ENCODE measurements around the gene PLA2R1. TPM values are rescaled to one million over a fixed set of nuclear protein-coding genes. Genes with fewer than 3 reads are reported as not detected.
A peak's percentile ranks its signal among the peaks of the same experiment; 100 is the strongest.

Gene PLA2R1
- total RNA-seq: not detected

DNA sequence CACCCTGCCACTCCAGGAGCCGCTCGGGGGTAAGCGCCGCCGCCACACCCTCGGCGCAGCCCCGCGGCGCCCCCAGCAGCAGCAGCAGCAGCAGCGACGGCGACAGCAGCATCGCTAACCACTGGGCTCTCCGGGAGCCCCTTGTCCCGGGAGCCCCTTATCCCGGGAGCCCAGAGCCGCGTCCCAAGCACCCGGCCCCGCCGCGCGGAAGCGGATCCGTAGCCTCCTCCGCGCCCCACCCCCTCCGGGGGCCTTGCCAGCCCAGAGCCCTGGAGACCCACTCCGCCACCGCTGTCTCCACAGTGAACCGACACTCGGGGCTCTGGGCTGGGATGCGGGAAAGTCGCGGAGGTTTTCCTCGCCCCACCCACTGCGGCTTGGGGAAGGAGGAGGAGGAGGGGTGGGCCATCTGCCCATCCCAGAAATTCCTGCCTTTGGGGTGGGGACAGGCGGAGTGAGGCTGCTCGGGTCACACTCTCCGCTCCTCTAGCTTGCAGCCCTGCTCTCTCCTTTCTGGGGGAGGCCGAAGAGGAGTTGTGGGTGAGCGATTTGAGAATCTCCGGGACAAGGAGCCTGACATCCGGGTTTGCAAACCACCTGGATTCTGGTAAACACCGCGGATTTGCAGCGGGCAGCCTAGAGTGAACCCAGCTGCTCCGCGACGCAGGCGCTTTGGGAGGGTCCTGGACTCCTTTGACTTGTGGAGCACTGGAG, at the start of gene PLA2R1:
Gene PLA2R1, minus strand, starts transcription at position 324 of the 714 bp plus-strand sequence. Its CDS starts 212 bp downstream, at position 112.
- DNase-seq: no peak

- no peak for DNase-seq
Observed at GRCh38 chr2:160110674-160111239, 48.3 kb upstream of the PLA2R1 start.

DNA sequence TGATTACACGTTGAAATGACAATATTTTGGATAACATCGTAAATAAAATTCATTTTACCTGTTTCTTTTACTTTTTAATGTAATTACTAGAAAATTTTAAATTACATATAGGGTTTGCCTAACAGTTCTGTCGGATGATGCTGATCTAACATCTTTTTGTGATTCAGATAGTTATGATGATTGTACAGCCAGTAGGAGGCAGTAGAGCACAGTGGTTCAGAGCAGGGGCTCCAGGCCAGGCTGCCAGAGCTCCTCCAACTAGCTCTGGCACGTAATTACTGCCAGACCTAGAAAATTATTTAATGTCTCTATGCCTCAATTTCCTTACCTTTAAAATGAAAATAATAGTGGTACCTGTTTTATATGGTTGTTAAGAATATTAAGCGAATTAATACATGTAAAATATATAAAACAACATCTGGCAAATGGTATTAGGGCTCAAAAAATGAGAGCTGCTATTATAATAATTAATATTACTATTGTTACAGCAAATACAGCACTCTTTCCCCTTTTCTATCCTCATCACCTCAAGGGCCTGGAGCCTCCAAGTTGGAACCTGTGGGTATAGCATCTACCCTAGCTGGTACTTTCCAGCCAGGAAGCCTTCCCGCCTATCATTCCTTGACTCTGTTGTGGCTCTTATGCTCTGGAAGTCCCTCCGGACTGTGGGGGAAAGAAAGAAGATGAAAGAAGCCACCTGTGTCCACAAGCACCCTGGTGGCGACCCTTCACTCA, 47.7 kb upstream of the PLA2R1 start:
- DNase-seq: peak; percentile 16

GRCh38 chr2:160109243-160109642, 46.8 kb upstream of the PLA2R1 start:
- DNase-seq: no peak

DNA sequence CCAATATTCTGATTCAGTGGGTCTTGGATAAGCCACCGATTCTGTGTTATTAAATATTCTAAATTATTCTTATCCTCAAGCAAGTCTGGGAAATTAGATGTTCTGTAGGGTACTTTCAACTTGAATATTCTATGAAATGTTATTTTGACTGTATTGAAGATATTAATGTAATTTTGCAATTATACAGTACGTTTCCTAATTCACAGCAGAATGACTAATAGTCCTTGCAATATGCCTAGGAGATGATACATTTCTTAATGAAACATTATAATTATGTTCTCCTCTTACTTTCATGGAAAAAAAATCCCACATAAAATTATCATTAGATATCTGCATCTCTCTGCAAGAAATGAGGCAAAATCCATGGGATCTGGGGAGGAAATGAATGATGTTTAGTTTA, 46.2 kb upstream of the PLA2R1 start:
- no peak for DNase-seq

DNA sequence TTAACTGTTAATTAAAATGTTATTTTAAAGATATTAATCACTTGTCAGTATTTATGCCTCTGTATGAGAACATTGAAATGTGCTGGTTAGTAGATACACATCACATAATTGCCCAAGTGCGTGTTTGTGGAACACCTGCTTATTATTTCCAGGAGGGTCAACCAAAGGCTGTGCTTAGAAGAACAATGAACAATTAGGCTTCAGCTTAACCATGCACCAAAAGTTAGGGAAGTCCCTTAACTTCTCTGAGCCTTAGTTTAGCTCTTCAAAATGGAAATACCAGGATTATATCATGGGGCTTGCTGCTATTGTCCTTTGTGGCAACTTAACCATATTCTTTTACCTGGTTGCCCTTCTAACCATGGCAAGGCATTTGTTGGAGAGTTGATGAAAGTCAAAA, 43.0 kb upstream of the PLA2R1 start:
- no peak for DNase-seq

DNA sequence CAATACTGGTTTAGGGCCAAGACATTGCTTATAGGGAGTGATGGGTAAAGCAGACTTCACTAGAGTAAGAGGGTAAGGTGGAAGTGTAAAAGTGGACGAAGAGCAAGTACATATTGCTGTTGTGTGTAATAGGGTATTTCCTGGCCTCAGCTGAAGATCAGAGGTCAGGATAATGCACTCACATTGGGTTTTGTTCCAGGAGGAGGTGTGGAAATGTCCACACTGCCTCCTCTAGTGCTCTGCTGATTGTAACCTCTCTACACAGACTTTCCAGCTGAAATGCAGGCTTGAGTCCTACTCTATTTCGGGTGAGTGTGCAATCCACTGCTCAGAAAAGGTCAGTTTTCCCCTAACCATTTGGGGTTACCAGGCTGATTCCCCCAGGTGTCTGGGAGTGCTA, 41.7 kb upstream of the PLA2R1 start:
- no peak for DNase-seq

GRCh38 chr2:160097326-160097725, 34.9 kb upstream of the PLA2R1 start:
- DNase-seq: no peak

GRCh38 chr2:160096409-160096808, 34.0 kb upstream of the PLA2R1 start:
- no peak for DNase-seq

- no peak for DNase-seq
Observed at GRCh38 chr2:160092445-160092844, 30.0 kb upstream of the PLA2R1 start.

DNA sequence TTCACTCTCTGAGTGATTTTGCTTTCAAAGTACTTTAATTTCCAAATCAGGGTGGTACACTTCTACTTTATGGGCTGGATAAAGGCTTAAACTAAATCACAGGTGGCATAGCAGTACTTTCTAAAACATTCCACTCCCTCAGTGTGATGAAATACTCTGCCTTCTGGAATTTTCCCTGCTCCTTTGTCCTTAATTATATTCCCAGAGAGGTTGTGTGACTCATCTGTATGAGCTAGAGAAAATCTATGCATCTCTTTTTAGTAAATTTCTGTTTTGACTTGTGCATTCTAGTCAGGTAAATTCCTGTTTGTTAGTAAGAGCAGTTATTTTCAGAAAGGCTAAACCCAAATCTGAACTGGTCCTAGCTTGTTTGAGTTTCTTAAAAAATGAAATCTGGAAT, 29.0 kb upstream of the PLA2R1 start:
- no peak for DNase-seq

GRCh38 chr2:160087854-160088745, 25.7 kb upstream of the PLA2R1 start:
- no peak for DNase-seq

DNA sequence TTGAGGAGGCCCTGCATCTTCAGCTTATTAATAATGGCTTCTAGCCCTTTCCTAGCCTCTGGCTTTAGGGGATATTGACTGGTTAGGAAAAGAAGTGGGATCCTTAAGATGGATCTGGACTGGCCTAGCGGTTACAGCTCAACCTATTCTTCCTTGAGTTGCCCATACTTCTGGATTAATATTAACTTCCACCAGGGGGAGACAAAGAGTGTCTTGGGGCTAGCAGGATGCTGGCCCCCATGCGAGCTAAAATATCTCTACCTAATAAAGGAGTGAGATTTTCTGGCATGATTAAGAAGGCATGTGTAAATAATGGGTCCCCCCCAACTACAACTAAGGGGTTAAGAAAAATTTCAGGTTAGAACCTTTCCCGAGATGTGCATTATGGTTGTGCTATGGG, 23.2 kb upstream of the PLA2R1 start:
- no peak for DNase-seq

- DNase-seq: no peak
Observed at GRCh38 chr2:160077912-160078810, 15.7 kb upstream of the PLA2R1 start.

GRCh38 chr2:160076914-160077313, 14.5 kb upstream of the PLA2R1 start:
- DNase-seq: no peak

DNA sequence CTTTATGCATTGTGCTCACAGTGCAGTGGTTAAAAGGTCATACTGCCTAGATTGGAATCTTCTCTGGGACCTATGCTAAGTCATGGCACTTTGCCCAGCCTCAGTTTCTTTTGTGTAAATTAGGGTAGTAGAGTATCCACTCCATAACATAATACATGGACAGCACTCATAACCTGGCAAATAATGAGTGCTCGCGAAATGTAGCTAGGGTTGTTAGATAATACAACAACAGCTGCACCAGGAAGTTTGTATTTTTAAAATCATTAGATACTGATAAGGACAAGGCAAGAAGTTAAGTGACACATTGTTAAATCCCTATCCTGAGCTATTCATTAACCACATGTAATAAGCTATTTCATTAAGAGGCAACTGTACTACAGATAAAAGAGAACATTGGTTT, 13.8 kb upstream of the PLA2R1 start:
- DNase-seq: no peak

DNA sequence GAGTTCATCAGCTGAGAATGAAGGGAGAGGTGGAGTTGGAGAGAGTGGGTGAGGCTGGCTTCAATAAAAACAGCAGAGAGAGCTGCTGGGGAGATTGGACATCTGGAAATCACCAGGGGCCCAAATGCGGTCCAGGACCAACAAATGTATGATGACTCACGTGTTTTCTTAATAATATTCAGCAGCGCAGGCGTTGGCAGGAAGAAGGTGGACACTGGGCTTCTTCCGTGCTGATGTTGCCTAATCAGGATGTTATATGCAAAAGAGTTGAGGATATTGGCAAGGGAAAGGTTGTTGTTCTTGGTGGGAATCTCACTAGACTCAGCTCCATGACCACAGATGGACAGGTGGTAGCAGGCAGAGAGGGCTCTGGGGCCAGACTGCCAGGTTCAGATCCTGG, 12.8 kb upstream of the PLA2R1 start:
- DNase-seq: no peak

- no peak for DNase-seq
Observed at GRCh38 chr2:160073284-160073888, 11.0 kb upstream of the PLA2R1 start.

DNA sequence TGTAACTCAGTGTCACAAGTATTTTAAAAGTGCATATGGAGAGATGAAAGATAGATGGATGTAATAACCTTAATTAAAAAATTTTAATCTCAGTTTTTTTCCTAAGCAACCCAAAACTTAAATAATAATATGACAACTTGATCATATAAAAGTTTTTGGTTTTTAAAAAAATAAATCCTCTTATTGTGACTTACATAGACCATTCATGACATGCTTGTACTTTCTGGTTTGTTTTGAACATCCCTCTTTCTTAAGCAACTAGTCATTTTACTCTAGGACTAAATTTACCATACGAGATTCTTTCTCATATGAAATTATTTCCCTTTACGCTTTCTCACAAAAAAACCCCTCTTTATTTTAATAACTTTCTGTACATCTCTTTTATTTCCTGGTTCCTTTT, 6.5 kb upstream of the PLA2R1 start:
- DNase-seq: no peak

DNA sequence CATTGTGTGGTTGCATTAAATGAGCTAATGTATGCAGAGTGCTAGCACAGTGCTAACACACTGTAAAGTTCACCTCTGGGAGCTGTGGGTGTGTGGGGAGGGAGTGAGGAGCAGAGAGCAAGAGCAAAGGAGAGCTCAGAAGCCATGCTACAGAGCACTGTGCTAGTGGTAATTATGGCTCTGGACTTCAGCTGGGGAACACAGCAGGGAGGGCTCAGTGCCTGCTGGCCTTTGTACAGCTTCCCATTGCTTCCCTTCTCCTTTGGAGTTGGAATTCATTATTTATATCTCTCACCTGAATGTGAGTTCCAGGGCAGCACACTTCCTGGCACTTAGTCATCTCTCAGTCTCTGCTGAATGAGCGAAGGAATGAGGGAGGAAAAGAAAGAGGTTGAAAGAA, 2.5 kb upstream of the PLA2R1 start:
- no peak for DNase-seq

- no peak for DNase-seq
Observed at GRCh38 chr2:160063879-160064612, 1.6 kb upstream of the PLA2R1 start.
